ENCODE results near the gene KLHDC3. TPM values are rescaled to one million over a fixed set of nuclear protein-coding genes. Genes with fewer than 3 reads are reported as not detected.

KLHDC3 gene
- total RNA-seq, 1 donor from 2014 or later: 70.3 TPM

DNA sequence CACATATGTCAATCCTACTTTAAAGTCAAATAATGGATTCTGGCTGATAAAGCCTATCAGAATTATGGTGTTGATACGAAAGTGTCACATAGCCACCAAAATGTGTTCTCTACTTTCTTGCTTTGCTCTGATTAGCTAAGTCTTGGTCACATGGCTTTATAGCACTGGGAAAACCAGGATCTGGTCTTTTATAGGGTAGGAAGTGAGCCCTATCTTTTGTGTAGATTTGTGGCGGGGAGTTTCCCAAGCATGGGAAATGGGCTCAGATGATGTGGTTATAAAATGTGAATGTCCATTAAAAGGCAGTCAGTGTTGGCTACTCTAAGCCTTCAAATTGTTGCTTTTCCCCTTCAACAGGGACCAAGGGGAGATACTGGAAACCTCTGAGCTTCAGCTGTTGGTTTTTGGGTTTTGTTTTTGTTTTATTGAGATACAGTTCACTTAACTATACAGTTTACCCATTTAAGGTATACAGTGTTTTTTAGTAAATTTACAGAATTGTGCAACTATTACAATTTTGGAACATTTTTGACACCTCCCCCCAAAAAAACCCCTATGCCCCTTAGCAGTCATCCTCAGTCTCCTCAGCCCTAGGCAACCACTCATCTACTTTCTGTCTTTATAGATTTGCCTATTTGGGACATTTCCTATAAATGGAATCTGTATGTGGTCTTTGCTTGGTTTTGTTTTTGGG lies 19.6 kb downstream of the KLHDC3 start:
- H3K27me3 ChIP-seq (ENCODE audit: control insufficient read depth, insufficient read depth, low read length): no peaks in the 10 kb centered on the region
- peaks cover 10% of the 10 kb centered on the region for H3K36me3 ChIP-seq (ENCODE audit: control insufficient read depth, insufficient read depth, low read length)
- H3K4me3 ChIP-seq (ENCODE audit: low read depth, low read length): no peak overlapping the region
- no peak for DNase-seq (ENCODE audit: low read depth)
- TF ChIP-seq, protein P1, sequence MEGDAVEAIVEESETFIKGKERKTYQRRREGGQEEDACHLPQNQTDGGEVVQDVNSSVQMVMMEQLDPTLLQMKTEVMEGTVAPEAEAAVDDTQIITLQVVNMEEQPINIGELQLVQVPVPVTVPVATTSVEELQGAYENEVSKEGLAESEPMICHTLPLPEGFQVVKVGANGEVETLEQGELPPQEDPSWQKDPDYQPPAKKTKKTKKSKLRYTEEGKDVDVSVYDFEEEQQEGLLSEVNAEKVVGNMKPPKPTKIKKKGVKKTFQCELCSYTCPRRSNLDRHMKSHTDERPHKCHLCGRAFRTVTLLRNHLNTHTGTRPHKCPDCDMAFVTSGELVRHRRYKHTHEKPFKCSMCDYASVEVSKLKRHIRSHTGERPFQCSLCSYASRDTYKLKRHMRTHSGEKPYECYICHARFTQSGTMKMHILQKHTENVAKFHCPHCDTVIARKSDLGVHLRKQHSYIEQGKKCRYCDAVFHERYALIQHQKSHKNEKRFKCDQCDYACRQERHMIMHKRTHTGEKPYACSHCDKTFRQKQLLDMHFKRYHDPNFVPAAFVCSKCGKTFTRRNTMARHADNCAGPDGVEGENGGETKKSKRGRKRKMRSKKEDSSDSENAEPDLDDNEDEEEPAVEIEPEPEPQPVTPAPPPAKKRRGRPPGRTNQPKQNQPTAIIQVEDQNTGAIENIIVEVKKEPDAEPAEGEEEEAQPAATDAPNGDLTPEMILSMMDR (IDR thresholded peaks at IDR 0.05; ENCODE audit: insufficient read depth, low read length, poor library complexity, severe bottlenecking): no peak

DNA sequence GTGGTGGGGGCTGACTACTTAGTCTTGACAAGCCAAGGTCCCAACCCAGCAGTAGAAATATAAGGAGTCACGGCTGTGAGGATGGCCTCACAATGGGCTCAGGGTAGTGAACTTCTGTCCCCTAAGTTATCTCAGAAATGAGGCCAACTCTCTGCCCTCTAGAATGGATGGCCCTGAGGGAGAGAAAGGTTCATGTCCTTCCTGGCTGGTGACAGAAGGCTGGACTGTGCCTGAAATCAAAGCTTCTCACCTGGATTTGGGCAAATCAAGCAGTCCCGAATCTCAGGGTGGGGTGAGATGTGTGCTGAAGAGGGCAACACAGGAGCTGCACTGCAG lies 20.1 kb downstream of the KLHDC3 start:
- TF ChIP-seq, protein P1 (IDR thresholded peaks at IDR 0.05; ENCODE audit: insufficient read depth, low read length, poor library complexity, severe bottlenecking): no peak
- Histone ChIP-seq H3K4me3 (ENCODE audit: low read depth, low read length) (no peak overlapping the region), H3K36me3 (ENCODE audit: control insufficient read depth, insufficient read depth, low read length) (peaks cover 13% of the 10 kb centered on the region), H3K27me3 (ENCODE audit: control insufficient read depth, insufficient read depth, low read length) (no peaks in the 10 kb centered on the region)
- no peak for DNase-seq (ENCODE audit: low read depth)

DNA sequence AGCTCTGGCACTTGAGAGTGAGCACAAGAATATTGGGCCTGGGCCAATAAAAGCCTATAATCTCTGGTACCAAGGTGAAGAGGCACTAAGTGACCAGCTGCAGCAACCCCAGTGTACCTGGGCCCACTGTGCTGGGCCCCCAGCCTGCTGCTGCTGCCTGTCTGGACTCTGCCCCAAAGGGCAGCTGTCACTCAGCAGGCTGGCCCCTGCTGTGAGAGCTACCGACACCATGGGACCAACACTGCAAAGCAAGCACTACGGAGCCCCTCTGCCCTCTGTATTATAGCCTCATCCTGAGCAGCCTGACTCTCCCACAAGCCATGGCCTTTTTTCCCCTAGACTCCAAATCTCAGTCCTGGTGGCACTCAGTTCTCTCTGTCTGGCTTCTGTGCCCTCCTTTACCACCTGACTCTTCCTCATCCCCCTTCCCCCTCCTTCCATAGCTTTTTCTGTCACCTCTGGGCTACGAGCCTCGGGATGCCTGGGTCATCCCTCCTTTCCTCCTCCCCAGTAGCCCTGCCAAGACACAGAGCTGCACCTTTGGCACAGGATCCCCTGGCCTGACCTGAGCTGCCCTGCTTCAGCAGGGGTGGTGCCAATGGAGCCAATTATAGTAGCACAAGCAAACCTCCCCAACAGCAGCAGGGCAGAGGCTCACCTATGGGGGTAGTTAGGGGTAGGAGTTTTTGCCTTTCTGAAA lies 21.6 kb downstream of the KLHDC3 start:
- H3K36me3 ChIP-seq (ENCODE audit: control insufficient read depth, insufficient read depth, low read length): peaks cover 7% of the 10 kb centered on the region

DNA sequence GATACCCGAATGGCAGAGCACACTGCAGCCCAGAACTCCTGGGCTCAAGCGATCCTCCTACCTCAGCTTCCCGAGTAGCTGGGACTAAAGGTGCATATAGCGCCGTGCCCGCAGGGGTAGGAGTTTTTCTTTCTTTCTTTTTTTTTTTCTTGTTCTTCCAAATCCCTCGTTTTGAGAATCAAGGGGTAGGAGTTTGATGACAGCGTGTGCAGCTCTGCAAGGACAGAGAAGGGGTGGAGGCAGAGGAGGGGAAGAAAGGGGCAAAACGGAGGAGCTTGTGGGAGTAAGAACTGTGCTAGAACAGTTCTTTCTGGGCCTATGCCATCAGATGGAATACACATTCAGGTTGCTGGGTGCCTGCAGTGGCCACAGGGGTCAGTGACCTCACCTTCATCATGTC lies 22.7 kb downstream of the KLHDC3 start:
- Histone ChIP-seq H3K27me3 (ENCODE audit: control insufficient read depth, insufficient read depth, low read length) (no peaks in the 10 kb centered on the region), H3K36me3 (ENCODE audit: control insufficient read depth, insufficient read depth, low read length) (peaks cover 7% of the 10 kb centered on the region)

More for the DNA sequence above, 21.6 kb downstream of the KLHDC3 start:
- Histone ChIP-seq H3K4me3 (ENCODE audit: low read depth, low read length) (no peak overlapping the region), H3K27me3 (ENCODE audit: control insufficient read depth, insufficient read depth, low read length) (no peaks in the 10 kb centered on the region)
- TF ChIP-seq, protein P1 (IDR thresholded peaks at IDR 0.05; ENCODE audit: insufficient read depth, low read length, poor library complexity, severe bottlenecking): no peak
- no peak for DNase-seq (ENCODE audit: low read depth)

DNA sequence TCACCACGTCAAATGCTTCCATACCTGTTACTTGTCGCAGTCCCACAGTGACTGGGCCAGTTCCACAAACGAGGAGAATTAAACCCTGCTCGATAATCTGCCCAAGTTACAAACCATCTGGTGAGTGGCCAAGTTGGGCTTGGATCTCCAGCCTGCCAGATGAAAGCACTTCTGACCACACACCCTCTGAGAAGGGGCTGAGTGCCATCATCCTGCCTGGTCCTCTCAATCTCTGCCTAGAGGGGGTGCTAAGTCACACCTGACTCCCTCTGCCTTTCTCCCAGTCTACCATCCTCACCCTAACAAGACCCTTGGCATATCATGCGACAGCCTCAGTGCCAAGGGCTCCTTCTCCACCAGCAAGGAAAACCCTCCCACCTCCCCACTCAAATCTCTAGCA lies 23.1 kb downstream of the KLHDC3 start:
- Histone ChIP-seq H3K27me3 (ENCODE audit: control insufficient read depth, insufficient read depth, low read length) (no peaks in the 10 kb centered on the region), H3K4me3 (ENCODE audit: low read depth, low read length) (no peak overlapping the region), H3K36me3 (ENCODE audit: control insufficient read depth, insufficient read depth, low read length) (peaks cover 7% of the 10 kb centered on the region)
- DNase-seq (ENCODE audit: low read depth): no peak
- TF ChIP-seq, protein P1 (IDR thresholded peaks at IDR 0.05; ENCODE audit: insufficient read depth, low read length, poor library complexity, severe bottlenecking): no peak

More for the DNA sequence above, 22.7 kb downstream of the KLHDC3 start:
- no peak for DNase-seq (ENCODE audit: low read depth)
- no peak overlapping the region for H3K4me3 ChIP-seq (ENCODE audit: low read depth, low read length)
- TF ChIP-seq, protein P1 (IDR thresholded peaks at IDR 0.05; ENCODE audit: insufficient read depth, low read length, poor library complexity, severe bottlenecking): no peak

Data from kidney epithelial cell (primary cell).